Activated T-cell treated with anti-CD3 and anti-CD28 coated beads for 48 hours (primary cell): ENCODE results near the gene ELP6.
"Not testable (repeated sequence)": the region's sequence is repeated elsewhere in the genome, so short reads cannot be mapped to it uniquely, and the experiment has no call there.

Experiments used
- DNase-seq: peaks from one replicate; pipeline ENCODE4 v3.0.0-alpha.2; 2020; ENCODE audit warnings: low read depth

Gene ELP6

DNA sequence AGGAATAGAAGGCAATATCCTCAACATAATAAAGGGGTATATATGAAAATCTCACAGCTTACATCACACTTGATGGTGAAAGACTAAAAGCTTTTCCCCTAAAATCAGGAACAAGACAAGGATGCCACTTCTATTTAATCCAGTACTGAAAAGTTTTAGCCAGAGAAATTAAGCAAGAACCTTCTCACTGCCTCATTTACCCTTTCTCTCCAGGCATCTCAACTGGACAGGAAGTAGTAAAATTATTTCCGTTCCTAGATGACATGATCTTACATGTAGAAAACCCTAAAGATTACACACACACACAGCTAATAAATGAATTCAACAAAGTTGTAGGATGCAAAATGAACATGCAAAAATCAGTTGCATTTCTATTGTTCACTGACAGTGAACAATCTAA, 48.9 kb downstream of the ELP6 start:
- DNase-seq: no peak

DNA sequence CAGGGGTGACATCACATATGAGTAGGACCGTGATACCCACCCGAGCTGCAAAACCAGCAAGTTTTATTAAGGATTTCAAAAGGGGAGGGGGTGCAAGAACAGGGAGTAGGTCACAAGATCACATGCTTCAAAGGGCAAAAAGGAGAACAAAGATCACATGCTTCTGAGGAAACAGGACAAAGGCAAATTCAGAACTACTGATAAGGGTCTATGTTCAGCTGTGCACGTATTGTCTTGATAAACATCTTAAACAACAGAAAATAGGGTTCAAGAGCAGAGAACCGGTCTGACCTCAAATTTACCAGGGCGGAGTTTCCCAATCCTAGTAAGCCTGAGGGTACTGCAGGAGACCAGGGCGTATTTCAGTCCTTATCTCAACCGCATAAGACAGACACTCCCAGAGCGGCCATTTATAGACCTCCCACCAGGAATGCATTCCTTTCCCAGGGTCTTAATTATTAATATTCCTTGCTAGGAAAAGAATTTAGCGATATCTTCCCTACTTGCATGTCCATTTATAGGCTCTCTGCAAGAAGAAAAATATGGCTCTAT, 53.9 kb downstream of the ELP6 start:
- DNase-seq: not testable (repeated sequence)

DNA sequence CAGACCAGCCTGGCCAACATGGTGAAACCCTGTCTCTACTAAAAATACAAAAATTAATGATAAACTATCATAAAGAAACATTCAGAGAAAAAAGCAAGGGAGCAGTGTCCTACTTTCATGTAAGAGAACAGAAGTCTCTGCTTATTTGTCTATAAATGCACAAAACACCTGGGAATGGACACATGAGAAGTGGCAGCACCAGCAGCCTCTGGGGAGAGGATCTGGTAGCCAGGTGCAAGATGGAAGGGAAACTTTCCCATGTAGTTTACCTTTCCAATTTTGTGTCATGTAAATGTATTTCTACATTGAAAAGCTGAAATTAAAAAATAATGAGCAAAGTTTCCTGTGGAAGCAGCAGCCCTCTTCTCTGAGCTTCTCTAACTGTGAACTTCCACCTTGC, 56.5 kb downstream of the ELP6 start:
- no peak for DNase-seq

DNA sequence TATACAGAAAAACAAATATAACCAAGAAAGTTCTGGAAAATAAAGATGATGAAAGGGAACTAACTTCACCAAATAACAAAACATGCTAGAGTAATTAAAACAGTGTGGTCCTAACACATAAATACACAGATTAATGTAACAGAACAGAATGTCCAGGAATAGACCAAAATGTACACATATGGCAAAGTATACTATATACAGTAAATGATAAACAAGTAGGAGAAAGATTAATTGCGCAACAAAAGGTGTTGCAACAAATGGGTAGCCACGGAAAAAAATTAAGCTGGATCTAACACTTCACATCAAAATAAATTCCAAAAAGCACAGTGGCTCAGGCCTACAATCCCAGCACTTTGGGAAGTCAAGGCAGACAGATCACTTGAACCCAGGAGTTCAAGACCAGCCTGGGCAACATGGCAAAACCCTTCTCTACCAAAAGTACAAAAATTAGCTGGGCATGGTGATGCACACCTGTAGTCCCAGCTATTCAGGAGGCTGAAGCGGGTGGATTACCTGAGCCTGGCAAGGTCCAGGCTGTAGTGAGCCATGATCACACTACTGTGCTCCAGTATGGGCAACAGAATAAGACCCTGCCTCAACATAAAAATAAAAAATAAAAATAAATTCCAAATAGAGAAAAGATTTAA, 57.6 kb downstream of the ELP6 start:
- no peak for DNase-seq

DNA sequence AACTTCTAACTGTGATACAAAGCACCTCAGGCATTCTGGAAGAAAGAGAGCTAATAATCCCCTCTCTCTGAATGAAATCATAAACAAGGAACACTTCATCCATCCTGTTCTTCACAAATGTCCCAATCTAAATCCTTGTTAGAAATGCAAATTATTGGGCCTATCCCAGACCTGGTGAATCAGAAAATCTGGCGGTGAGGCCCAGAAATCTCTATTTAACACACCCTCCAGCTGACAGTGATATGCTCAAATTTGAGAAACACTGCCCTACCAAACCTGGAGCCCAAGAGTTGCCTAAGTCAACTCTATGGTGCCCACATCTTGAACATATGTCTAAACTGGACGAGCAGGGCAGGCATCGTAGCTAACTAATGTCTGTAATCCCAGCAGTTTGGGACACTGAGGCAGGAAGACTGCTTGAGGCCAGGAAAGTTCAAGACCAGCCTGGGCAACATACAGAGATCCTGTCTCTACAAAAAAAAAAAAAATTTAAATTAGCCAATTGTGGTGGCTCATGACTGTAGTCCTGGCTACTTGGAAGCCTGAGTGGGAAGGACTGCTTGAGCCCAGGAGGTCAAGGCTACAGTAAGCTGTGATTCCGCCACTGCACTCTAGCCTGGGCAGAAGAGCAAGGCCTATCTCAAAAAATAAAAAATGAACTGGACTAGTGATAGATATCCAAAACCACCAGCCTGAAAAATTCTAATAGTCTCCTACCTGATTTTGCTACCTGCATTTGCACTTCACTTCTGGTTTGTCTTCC, 60.9 kb downstream of the ELP6 start:
- no peak for DNase-seq
